Breast epithelium (tissue), 3 donors: Measurements from ENCODE around the gene HBG1.
"Not testable (repeated sequence)": the region's sequence is repeated elsewhere in the genome, so short reads cannot be mapped to it uniquely, and the experiment has no call there.

Experiments used
- CTCF ChIP-seq, 3 donors: fragments of 450-650 bp; IDR thresholded peaks; one replicate each; pipeline ENCODE4 v1.5.1; 2016 to 2017; ENCODE audit warnings: antibody characterized with exemption in 3 of 3, mild to moderate bottlenecking in 3 of 3, moderate library complexity in 3 of 3
- POLR2A ChIP-seq: fragments of 450-650 bp; IDR thresholded peaks from one replicate; pipeline ENCODE4 v1.6.1; 2016; ENCODE audit warnings: antibody characterized with exemption, mild to moderate bottlenecking, moderate library complexity
- POLR2AphosphoS5 ChIP-seq, 3 donors: sonication (generic); formaldehyde crosslinking; IDR thresholded peaks; one replicate each; pipeline ENCODE4 v1.6.1; 2017; ENCODE audit warnings: antibody characterized with exemption in 3 of 3

GRCh38 chr11:5294342-5294995 lies 44.8 kb upstream of the HBG1 start:
- not testable (repeated sequence) for TF ChIP-seq CTCF (IDR thresholded peaks at IDR 0.05); POLR2A; POLR2AphosphoS5 (IDR thresholded peaks at IDR 0.05)
